Uterus (tissue), 2 donors: ENCODE measurements around the gene SDK2.

ENCODE experiments used
- CTCF ChIP-seq, 4 experiments: fragments of 200-600 bp in 2 of 4; fragments of 450-650 bp in 2 of 4; sonication (generic) in 2 of 4; IDR thresholded peaks; one replicate each; pipeline ENCODE4 v1.5.1; 2016 to 2019; ENCODE audit warnings: antibody characterized with exemption in 4 of 4, mild to moderate bottlenecking in 2 of 4, moderate library complexity in 1 of 4
- POLR2A ChIP-seq, 2 donors: fragments of 450-650 bp; IDR thresholded peaks; one replicate each; pipeline ENCODE4 v1.6.1; 2016; ENCODE audit warnings: antibody characterized with exemption in 2 of 2, mild to moderate bottlenecking in 1 of 2, moderate library complexity in 1 of 2

- peak; percentile 86 to 96 (median 92) for TF ChIP-seq CTCF (IDR thresholded peaks at IDR 0.05)
- TF ChIP-seq POLR2A (IDR thresholded peaks at IDR 0.05) = no peak
Measured at GRCh38 chr17:73429440-73430164, 214.6 kb downstream of the SDK2 start.
